Thymus (tissue), 2 donors: ENCODE results near the gene CSF1. TPM values are rescaled to one million over a fixed set of nuclear protein-coding genes. Genes with fewer than 3 reads are reported as not detected.

ENCODE experiments used
- polyA plus RNA-seq: library from polyadenylated mRNA; stranded (reverse); fragments of 200-250 nt; gene quantifications from one replicate; pipeline ENCODE4 v1.2.3, GENCODE V29; 2013
- total RNA-seq: library from RNA; stranded (reverse); fragments of 120-200 nt; gene quantifications from one replicate; pipeline ENCODE4 v1.2.4, GENCODE V29; 2013
- donor health status: healthy.

CSF1 gene
- total and polyA plus RNA-seq, 2 donors: 5.6 to 11.1 TPM

Other genes starting within 250 kb of the CSF1 start
- 14.7 TPM for gene GSTM2, start 242.8 kb upstream of the CSF1 start, total RNA-seq
- gene GSTM2, start 242.8 kb upstream of the CSF1 start, polyA plus RNA-seq: 100 TPM
- 12.9 TPM for gene GSTM1, start 223.0 kb upstream of the CSF1 start, total RNA-seq
- gene GSTM1, start 223.0 kb upstream of the CSF1 start, polyA plus RNA-seq: 0.27 TPM
- gene GSTM5, start 198.6 kb upstream of the CSF1 start, total RNA-seq: 4.1 TPM
- gene GSTM5, start 198.6 kb upstream of the CSF1 start, polyA plus RNA-seq: 2.3 TPM
- 14.8 TPM for gene GSTM3, start 169.8 kb upstream of the CSF1 start, total RNA-seq
- gene GSTM3, start 169.8 kb upstream of the CSF1 start, polyA plus RNA-seq: 35.5 TPM
- gene EPS8L3, start 146.9 kb upstream of the CSF1 start, total RNA-seq: not detected
- 0.02 TPM for gene EPS8L3, start 146.9 kb upstream of the CSF1 start, polyA plus RNA-seq
- gene AHCYL1, start 73.9 kb downstream of the CSF1 start, total RNA-seq: 19.3 TPM
- gene AHCYL1, start 73.9 kb downstream of the CSF1 start, polyA plus RNA-seq: 33.7 TPM
- gene STRIP1, start 123.8 kb downstream of the CSF1 start, total RNA-seq: 21.6 TPM
- gene STRIP1, start 123.8 kb downstream of the CSF1 start, polyA plus RNA-seq: 20.8 TPM
- gene ALX3, start 159.8 kb downstream of the CSF1 start, total RNA-seq: 0.14 TPM
- gene ALX3, start 159.8 kb downstream of the CSF1 start, polyA plus RNA-seq: 0.16 TPM
- gene UBL4B, start 201.6 kb downstream of the CSF1 start, total RNA-seq: not detected
- gene UBL4B, start 201.6 kb downstream of the CSF1 start, polyA plus RNA-seq: 0.11 TPM
- gene SLC6A17, start 239.6 kb downstream of the CSF1 start, total RNA-seq: under 0.01 TPM
- 0.30 TPM for gene SLC6A17, start 239.6 kb downstream of the CSF1 start, polyA plus RNA-seq